WTC11 (cell line): ENCODE measurements around the gene CORO6. TPM values are rescaled to one million over a fixed set of nuclear protein-coding genes. Genes with fewer than 3 reads are reported as not detected.

Source experiments
- ATAC-seq: fragments of 200-7000 bp; cut with Tn5 transposase; 2 replicates; pipeline ENCODE4 v1.10.0; 2021; ENCODE audit warnings: mild to moderate bottlenecking, moderate library complexity
- CTCF ChIA-PET: fragments of 300-600 bp; sonication (Branson Sonifier 250); formaldehyde crosslinking; loops from one replicate; lab custom pipeline; 2021; ENCODE audit warnings: antibody characterized with exemption; lab: Charles Lee
- POLR2A ChIA-PET: fragments of 350-600 bp; sonication (Branson Sonifier 250); formaldehyde crosslinking; loops from one replicate; lab custom pipeline; 2021; ENCODE audit warnings: antibody characterized with exemption; lab: Charles Lee
- DNase-seq: peaks from one replicate; pipeline ENCODE4 v3.0.0; 2021; ENCODE audit warnings: low spot score
- H3K27ac Mint-ChIP-seq: 2 replicates; pipeline ENCODE4 v1.8.0; 2021; ENCODE audit warnings: mixed read lengths
- H3K27me3 Mint-ChIP-seq: 2 replicates; pipeline ENCODE4 v1.8.0; 2021; ENCODE audit warnings: low read depth, mild to moderate bottlenecking, moderate library complexity, mixed read lengths
- H3K36me3 Mint-ChIP-seq: 2 replicates; pipeline ENCODE4 v1.8.0; 2021; ENCODE audit warnings: mixed read lengths
- H3K4me1 Mint-ChIP-seq: 2 replicates; pipeline ENCODE4 v1.8.0; 2022; ENCODE audit warnings: mixed read lengths
- H3K4me3 Mint-ChIP-seq: 2 replicates; pipeline ENCODE4 v1.8.0; 2021; ENCODE audit warnings: mild to moderate bottlenecking, moderate library complexity, mixed read lengths
- H3K9me3 Mint-ChIP-seq: 2 replicates; pipeline ENCODE4 v1.8.0; 2021; ENCODE audit warnings: mixed read lengths
- CREB1 ChIP-seq: sonication (generic); formaldehyde crosslinking; IDR thresholded peaks from 2 replicates; pipeline ENCODE4 v1.8.0; 2023; ENCODE audit warnings: mild to moderate bottlenecking, missing genetic modification reagents
- EMX1 ChIP-seq: fragments of 250-450 bp; sonication (Bioruptor Pico); IDR thresholded peaks from 2 replicates; pipeline ENCODE4 v1.8.0; 2021; ENCODE audit warnings: mild to moderate bottlenecking
- FOXP1 ChIP-seq: sonication (generic); formaldehyde crosslinking; IDR thresholded peaks from 2 replicates; pipeline ENCODE4 v1.8.0; 2022; ENCODE audit warnings: missing genetic modification reagents, mild to moderate bottlenecking, moderate library complexity, borderline replicate concordance
- ZNF121 ChIP-seq: sonication (generic); formaldehyde crosslinking; IDR thresholded peaks from 2 replicates; pipeline ENCODE4 v1.8.0; 2023; ENCODE audit warnings: missing genetic modification reagents
- ZNF423 ChIP-seq: fragments of 250-450 bp; sonication (Bioruptor Pico); IDR thresholded peaks from 2 replicates; pipeline ENCODE4 v2.1.2; 2022; ENCODE audit warnings: mild to moderate bottlenecking, moderate library complexity
- total RNA-seq: library from RNA; stranded (reverse); gene quantifications from 3 replicates; pipeline ENCODE4 v1.2.3, GENCODE V29; 2021
- TF ChIP-seq, protein P1 (sequence below): fragments of 250-450 bp; sonication (Bioruptor Pico); IDR thresholded peaks from 2 replicates; pipeline ENCODE4 v1.8.0; 2021; ENCODE audit warnings: mild to moderate bottlenecking
- TF ChIP-seq, protein P2 (sequence below): fragments of 250-450 bp; sonication (Bioruptor Pico); IDR thresholded peaks from 2 replicates; pipeline ENCODE4 v1.9.0; 2021; ENCODE audit warnings: mild to moderate bottlenecking
- TF ChIP-seq, protein P3 (sequence below): sonication (generic); formaldehyde crosslinking; IDR thresholded peaks from 2 replicates; pipeline ENCODE4 v1.8.0; 2022; ENCODE audit warnings: missing genetic modification reagents
- TF ChIP-seq, protein P4 (sequence below): sonication (generic); formaldehyde crosslinking; IDR thresholded peaks from 2 replicates; pipeline ENCODE4 v1.8.1; 2022; ENCODE audit warnings: mild to moderate bottlenecking, missing genetic modification reagents, moderate library complexity, borderline replicate concordance
- TF ChIP-seq, protein P5 (sequence below): sonication (generic); formaldehyde crosslinking; IDR thresholded peaks from 2 replicates; pipeline ENCODE4 v1.8.0; 2022; ENCODE audit warnings: mild to moderate bottlenecking, missing genetic modification reagents

The CORO6 gene
- total RNA-seq, 1 experiment from 2014 or later = 8.9 TPM

DNA sequence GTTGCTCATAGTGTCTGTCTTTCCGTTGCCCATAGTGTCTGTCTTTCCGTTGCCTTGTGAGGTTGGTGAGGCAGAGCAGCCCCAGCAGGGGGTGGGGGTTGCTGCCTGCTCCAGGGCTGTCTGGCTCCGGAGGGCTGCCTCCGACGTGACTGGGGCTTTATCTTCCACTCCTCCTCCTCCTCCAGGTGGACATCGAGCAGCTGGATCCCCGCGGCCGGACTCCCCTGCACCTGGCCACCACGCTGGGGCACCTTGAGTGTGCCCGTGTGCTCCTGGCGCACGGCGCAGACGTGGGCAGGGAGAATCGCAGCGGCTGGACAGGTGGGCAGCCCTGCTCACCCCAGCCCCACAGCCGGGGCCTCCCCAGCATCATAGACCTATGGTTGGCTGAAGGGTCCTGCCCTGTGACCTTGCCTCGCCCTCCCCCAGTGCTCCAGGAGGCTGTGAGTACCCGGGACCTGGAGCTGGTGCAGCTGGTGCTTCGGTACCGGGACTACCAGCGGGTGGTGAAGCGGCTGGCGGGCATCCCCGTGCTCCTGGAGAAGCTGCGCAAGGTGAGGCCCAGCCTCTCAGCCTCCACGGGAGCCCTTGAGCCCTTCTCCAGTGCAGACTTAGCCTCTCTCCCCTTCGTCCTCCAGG lies 15.0 kb downstream of the CORO6 start:
- TF ChIP-seq, protein P1, sequence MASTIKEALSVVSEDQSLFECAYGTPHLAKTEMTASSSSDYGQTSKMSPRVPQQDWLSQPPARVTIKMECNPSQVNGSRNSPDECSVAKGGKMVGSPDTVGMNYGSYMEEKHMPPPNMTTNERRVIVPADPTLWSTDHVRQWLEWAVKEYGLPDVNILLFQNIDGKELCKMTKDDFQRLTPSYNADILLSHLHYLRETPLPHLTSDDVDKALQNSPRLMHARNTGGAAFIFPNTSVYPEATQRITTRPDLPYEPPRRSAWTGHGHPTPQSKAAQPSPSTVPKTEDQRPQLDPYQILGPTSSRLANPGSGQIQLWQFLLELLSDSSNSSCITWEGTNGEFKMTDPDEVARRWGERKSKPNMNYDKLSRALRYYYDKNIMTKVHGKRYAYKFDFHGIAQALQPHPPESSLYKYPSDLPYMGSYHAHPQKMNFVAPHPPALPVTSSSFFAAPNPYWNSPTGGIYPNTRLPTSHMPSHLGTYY (CRISPR knock-in tag) = no peak
- no peak for DNase-seq
- H3K36me3 Mint-ChIP-seq = peaks cover 4% of the 10 kb centered on the region; the same call in 1 of the 2 replicates
- POLR2A ChIA-PET = interaction anchor here (0.6 kb wide), 1 partner anchor 82 kb away, joined by 3 read pairs; no protein-coding TSS in a partner anchor
- H3K27me3 Mint-ChIP-seq = peaks cover 9% of the 10 kb centered on the region
- ATAC-seq = no peak
- H3K4me3 Mint-ChIP-seq = no peak overlapping the region
- no peak overlapping the region for H3K27ac Mint-ChIP-seq
- H3K4me1 Mint-ChIP-seq = no peaks in the 10 kb centered on the region
- H3K9me3 Mint-ChIP-seq = no peaks in the 10 kb centered on the region
- CTCF ChIA-PET = interaction anchor here (0.5 to 3.2 kb wide), 6 partner anchors 10 to 41 kb away, joined by 3 to 41 read pairs (median 6); partner anchors contain the start of gene ABHD15

DNA sequence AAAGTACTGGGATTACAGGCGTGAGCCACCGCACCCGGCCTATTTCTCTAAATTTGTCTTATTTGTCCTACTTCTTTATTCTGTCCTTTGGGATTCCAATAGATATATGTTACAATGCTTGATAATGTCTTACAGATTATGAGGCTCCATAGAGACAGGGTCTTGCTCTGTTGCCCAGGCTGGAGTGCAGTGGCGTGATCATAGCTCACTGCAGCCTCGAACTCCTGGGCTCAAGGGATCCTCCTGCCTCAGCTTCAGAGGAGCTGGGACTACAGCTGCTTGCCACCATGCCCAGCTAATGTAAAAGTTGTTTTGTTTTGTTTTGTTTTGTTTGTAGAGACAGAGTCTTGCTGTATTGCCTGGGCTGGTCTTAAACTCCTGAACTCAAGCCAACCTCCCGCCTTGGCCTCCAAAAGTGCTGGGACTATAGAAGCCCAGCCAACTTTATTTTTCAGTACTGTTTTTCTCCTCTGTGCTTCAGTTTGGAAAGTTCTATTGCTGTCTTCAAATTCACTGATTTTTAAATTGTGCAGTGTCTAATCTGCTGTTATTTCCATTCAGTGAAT lies 19.5 kb downstream of the CORO6 start:
- no peak overlapping the region for H3K27ac Mint-ChIP-seq
- no peaks in the 10 kb centered on the region for H3K9me3 Mint-ChIP-seq
- ATAC-seq (no peak), DNase-seq (no peak)
- H3K4me1 Mint-ChIP-seq = peaks cover 12% of the 10 kb centered on the region
- TF ChIP-seq EMX1 = no peak
- peak; percentile 82 for TF ChIP-seq ZNF121 (CRISPR knock-in tag)
- CTCF ChIA-PET = interaction anchor here (1.2 to 2.6 kb wide), 3 partner anchors 9 to 11 kb away, joined by 4 to 17 read pairs (median 9); no protein-coding TSS in a partner anchor
- no peak overlapping the region for H3K4me3 Mint-ChIP-seq
- H3K27me3 Mint-ChIP-seq = no peaks in the 10 kb centered on the region; the same call in 1 of the 2 replicates
- H3K36me3 Mint-ChIP-seq = no peaks in the 10 kb centered on the region
- POLR2A ChIA-PET = no interaction called here

DNA sequence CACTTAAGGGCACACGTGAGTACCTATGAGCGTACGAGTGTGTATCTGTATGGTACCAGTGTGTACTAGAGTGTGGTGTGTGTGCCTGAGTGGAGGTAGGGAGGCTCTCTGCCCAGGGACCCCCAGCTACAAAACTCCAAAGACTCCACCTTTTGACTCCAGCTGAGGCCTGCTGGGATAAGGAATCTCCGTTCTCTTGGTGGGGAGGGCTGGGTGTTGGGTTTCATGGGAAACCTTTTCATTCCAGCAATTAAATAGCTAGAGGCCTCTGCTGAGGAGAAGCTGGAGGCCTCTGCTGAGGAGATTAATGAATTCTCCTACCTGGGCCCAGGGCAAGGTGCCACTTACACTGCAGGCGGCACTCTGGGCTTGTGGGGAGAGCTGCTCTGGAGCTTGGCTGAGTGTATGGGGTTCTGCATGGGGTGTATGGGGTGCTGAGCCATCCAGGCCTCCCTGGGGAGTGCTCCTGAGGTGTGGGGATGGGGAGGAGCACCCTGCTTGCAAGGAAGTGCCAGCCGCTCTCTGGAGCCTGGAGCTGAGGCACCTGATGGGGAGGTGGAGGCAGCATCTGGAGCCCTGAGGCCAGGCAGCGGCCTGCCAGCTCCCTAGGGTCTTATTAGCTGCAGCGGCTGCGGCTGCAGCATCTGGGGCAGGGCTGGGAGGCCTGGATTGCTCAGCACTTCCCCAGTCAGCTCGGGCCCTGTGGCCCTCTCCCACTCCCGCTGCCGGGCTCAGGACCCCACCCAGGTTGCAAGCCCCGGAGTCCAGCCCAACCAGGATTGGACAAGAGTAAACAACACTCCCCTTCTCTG lies 25.1 kb downstream of the CORO6 start:
- no peak for DNase-seq
- ATAC-seq = peak; percentile 16
- Mint-ChIP-seq H3K4me1 (peaks cover 44% of the 10 kb centered on the region), H3K36me3 (no peaks in the 10 kb centered on the region), H3K9me3 (no peaks in the 10 kb centered on the region), H3K27me3 (no peaks in the 10 kb centered on the region), H3K27ac (peak overlapping the region; percentile 74; the same call in 1 of the 2 replicates), H3K4me3 (peak overlapping the region; percentile 46)
- CTCF ChIA-PET = interaction anchor here (0.6 to 4.6 kb wide), 19 partner anchors 10 to 498 kb away, joined by 3 to 85 read pairs (median 4); partner anchors contain the start of genes ABHD15 and SSH2
- TF ChIP-seq, protein P2, sequence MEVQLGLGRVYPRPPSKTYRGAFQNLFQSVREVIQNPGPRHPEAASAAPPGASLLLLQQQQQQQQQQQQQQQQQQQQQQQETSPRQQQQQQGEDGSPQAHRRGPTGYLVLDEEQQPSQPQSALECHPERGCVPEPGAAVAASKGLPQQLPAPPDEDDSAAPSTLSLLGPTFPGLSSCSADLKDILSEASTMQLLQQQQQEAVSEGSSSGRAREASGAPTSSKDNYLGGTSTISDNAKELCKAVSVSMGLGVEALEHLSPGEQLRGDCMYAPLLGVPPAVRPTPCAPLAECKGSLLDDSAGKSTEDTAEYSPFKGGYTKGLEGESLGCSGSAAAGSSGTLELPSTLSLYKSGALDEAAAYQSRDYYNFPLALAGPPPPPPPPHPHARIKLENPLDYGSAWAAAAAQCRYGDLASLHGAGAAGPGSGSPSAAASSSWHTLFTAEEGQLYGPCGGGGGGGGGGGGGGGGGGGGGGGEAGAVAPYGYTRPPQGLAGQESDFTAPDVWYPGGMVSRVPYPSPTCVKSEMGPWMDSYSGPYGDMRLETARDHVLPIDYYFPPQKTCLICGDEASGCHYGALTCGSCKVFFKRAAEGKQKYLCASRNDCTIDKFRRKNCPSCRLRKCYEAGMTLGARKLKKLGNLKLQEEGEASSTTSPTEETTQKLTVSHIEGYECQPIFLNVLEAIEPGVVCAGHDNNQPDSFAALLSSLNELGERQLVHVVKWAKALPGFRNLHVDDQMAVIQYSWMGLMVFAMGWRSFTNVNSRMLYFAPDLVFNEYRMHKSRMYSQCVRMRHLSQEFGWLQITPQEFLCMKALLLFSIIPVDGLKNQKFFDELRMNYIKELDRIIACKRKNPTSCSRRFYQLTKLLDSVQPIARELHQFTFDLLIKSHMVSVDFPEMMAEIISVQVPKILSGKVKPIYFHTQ (CRISPR knock-in tag) = no peak
- TF ChIP-seq CREB1 (CRISPR knock-in tag) = 0 out of 2 replicates have a peak, but pooled peaks have one; percentile 31
- TF ChIP-seq ZNF423 (CRISPR knock-in tag) = 0 out of 2 replicates have a peak, but pooled peaks have one; percentile 13
- TF ChIP-seq, protein P3, sequence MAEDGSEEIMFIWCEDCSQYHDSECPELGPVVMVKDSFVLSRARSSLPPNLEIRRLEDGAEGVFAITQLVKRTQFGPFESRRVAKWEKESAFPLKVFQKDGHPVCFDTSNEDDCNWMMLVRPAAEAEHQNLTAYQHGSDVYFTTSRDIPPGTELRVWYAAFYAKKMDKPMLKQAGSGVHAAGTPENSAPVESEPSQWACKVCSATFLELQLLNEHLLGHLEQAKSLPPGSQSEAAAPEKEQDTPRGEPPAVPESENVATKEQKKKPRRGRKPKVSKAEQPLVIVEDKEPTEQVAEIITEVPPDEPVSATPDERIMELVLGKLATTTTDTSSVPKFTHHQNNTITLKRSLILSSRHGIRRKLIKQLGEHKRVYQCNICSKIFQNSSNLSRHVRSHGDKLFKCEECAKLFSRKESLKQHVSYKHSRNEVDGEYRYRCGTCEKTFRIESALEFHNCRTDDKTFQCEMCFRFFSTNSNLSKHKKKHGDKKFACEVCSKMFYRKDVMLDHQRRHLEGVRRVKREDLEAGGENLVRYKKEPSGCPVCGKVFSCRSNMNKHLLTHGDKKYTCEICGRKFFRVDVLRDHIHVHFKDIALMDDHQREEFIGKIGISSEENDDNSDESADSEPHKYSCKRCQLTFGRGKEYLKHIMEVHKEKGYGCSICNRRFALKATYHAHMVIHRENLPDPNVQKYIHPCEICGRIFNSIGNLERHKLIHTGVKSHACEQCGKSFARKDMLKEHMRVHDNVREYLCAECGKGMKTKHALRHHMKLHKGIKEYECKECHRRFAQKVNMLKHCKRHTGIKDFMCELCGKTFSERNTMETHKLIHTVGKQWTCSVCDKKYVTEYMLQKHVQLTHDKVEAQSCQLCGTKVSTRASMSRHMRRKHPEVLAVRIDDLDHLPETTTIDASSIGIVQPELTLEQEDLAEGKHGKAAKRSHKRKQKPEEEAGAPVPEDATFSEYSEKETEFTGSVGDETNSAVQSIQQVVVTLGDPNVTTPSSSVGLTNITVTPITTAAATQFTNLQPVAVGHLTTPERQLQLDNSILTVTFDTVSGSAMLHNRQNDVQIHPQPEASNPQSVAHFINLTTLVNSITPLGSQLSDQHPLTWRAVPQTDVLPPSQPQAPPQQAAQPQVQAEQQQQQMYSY (CRISPR knock-in tag) = peak; percentile 66
- TF ChIP-seq FOXP1 = peak; percentile 19; the same call in 1 of the 2 replicates
- TF ChIP-seq, protein P4, sequence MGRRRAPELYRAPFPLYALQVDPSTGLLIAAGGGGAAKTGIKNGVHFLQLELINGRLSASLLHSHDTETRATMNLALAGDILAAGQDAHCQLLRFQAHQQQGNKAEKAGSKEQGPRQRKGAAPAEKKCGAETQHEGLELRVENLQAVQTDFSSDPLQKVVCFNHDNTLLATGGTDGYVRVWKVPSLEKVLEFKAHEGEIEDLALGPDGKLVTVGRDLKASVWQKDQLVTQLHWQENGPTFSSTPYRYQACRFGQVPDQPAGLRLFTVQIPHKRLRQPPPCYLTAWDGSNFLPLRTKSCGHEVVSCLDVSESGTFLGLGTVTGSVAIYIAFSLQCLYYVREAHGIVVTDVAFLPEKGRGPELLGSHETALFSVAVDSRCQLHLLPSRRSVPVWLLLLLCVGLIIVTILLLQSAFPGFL (CRISPR knock-in tag) = no peak
- TF ChIP-seq ZNF121 (CRISPR knock-in tag) = no peak
- TF ChIP-seq, protein P5, sequence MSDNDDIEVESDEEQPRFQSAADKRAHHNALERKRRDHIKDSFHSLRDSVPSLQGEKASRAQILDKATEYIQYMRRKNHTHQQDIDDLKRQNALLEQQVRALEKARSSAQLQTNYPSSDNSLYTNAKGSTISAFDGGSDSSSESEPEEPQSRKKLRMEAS (CRISPR knock-in tag) = no peak
- TF ChIP-seq, all 79 proteins: peak for 4
- POLR2A ChIA-PET = interaction anchor here (0.6 to 1.1 kb wide), 3 partner anchors 16 to 184 kb away, joined by 3 to 6 read pairs (median 5); partner anchors contain the start of gene TP53I13
